Aorta (tissue), 5 donors: ENCODE results near the gene TOR1A. TPM values are rescaled to one million over a fixed set of nuclear protein-coding genes. Genes with fewer than 3 reads are reported as not detected.

Experiments used
- ATAC-seq: fragments of 200-7000 bp; cut with Tn5 transposase; one replicate; pipeline ENCODE4 v1.9.1; 2022; ENCODE audit warnings: moderate library complexity; ENCODE audit not compliant: low FRiP score
- DNase-seq, 2 donors: peaks; one replicate each; pipeline ENCODE4 v3.0.0-alpha.2; 2020
- H3K27ac ChIP-seq, 2 donors: one replicate each; pipeline ENCODE4 v1.5.1; 2013; ENCODE audit warnings: low read length in 2 of 2, mild to moderate bottlenecking in 2 of 2, moderate library complexity in 2 of 2, control low read depth in 1 of 2, inconsistent platforms in 1 of 2, low read depth in 1 of 2
- H3K27me3 ChIP-seq, 2 donors: one replicate each; pipeline ENCODE4 v1.6.1; 2013; ENCODE audit warnings: control low read depth in 1 of 2, low read length in 1 of 2, mild to moderate bottlenecking in 1 of 2, moderate library complexity in 1 of 2; ENCODE audit not compliant: insufficient read depth in 2 of 2, control insufficient read depth in 1 of 2
- H3K36me3 ChIP-seq, 2 donors: one replicate each; pipeline ENCODE4 v1.6.1; 2013; ENCODE audit warnings: control low read depth in 1 of 2, low read length in 1 of 2, mild to moderate bottlenecking in 1 of 2; ENCODE audit not compliant: insufficient read depth in 2 of 2, control insufficient read depth in 1 of 2
- H3K4me1 ChIP-seq, 2 donors: one replicate each; pipeline ENCODE4 v1.6.1; 2013; ENCODE audit warnings: low read length in 2 of 2, control low read depth in 1 of 2, mild to moderate bottlenecking in 1 of 2, moderate library complexity in 1 of 2; ENCODE audit not compliant: insufficient read depth in 2 of 2, control insufficient read depth in 1 of 2
- H3K4me3 ChIP-seq, 2 donors: one replicate each; pipeline ENCODE4 v1.5.1; 2013; ENCODE audit warnings: low read length in 2 of 2, control low read depth in 1 of 2, mild to moderate bottlenecking in 1 of 2
- H3K9me3 ChIP-seq: one replicate; pipeline ENCODE4 v1.6.1; 2013; ENCODE audit warnings: mild to moderate bottlenecking, low read length; ENCODE audit not compliant: control insufficient read depth
- WGBS, 2 donors: extraction: QIAGEN DNeasy Blood & Tissue Kit; methylation state at CpG; one replicate each; pipeline ENCODE4 v1.1.7; 2013; 5-methylcytosine and 5-hydroxymethylcytosine counted together
- intact Hi-C, 2 donors: fragments of 100-400 bp; cut with DNase I; formaldehyde crosslinking; loops; one replicate each; pipeline versions ENCODE4 v1.14.2 to v1.15.0; 2022
- polyA plus RNA-seq, 2 donors: library from polyadenylated mRNA; stranded (reverse); fragments of 200-250 nt; gene quantifications; one replicate each; pipeline ENCODE4 v1.2.3, GENCODE V29; 2013
- total RNA-seq, 2 donors: library from RNA; stranded (reverse); fragmentation: NEBNext Ultra II Directional; extraction: Animal tissue kit (Norgen Biotek cat#: 25700); gene quantifications; one replicate each; pipeline ENCODE4 v1.2.1, GENCODE V29; 2021
- donor health status: healthy with polysubstance abuse.
- donor health status: Bipolar disorder and iron deficiency.
- donor health status: DM: no; HTN: no; CAD: no.
- donor health status: DM: no; HTN: no; CAD: no.
- donor health status: DM: yes; HTN: yes; CAD: no.

The TOR1A gene
- total and polyA plus RNA-seq, 4 donors, result 25.2 to 29.0 (median 26.4) TPM

- no peak overlapping the region for H3K27ac ChIP-seq
- ATAC-seq, result no peak
- 74 to 76% methylated on average over 17 of the region's 17 CpGs for WGBS, 2 donors
Measured at GRCh38 chr9:129866394-129867135, 42.6 kb upstream of the TOR1A start.

GRCh38 chr9:129865668-129866320 is 41.9 kb upstream of the TOR1A start:
- Histone ChIP-seq H3K9me3 (no peaks in the 10 kb centered on the region), H3K27me3 (no peaks in the 10 kb centered on the region), H3K4me1 (no peaks in the 10 kb centered on the region), H3K27ac (no peak overlapping the region), H3K4me3 (no peak overlapping the region), H3K36me3 (peaks cover 0 to 8% of the 10 kb centered on the region in 2 donors)
- no peak for DNase-seq
- intact Hi-C loops, result no loop called here
- WGBS, 2 donors, result 73 to 75% methylated on average over 14 of the region's 14 CpGs
- no peak for ATAC-seq

More at GRCh38 chr9:129866394-129867135, 42.6 kb upstream of the TOR1A start:
- no peak for DNase-seq
- no peaks in the 10 kb centered on the region for H3K9me3 ChIP-seq
- H3K4me1 ChIP-seq, result no peaks in the 10 kb centered on the region
- no peaks in the 10 kb centered on the region for H3K27me3 ChIP-seq
- peaks cover 0 to 8% of the 10 kb centered on the region in 2 donors for H3K36me3 ChIP-seq
- intact Hi-C loops, result no loop called here
- no peak overlapping the region for H3K4me3 ChIP-seq

- 56% methylated on average over 11 of the region's 11 CpGs for WGBS, 2 donors
- no peaks in the 10 kb centered on the region for H3K9me3 ChIP-seq
- peaks cover 0 to 8% of the 10 kb centered on the region in 2 donors for H3K36me3 ChIP-seq
- H3K4me1 ChIP-seq, result no peaks in the 10 kb centered on the region
- ATAC-seq, result no peak
- DNase-seq, result no peak
- H3K27ac ChIP-seq, result no peak overlapping the region
- no peaks in the 10 kb centered on the region for H3K27me3 ChIP-seq
- intact Hi-C loops, result no loop called here
- H3K4me3 ChIP-seq, result no peak overlapping the region
Measured at GRCh38 chr9:129864991-129865647, 41.2 kb upstream of the TOR1A start.

GRCh38 chr9:129863059-129863690 is 39.2 kb upstream of the TOR1A start:
- DNase-seq (no peak), ATAC-seq (no peak)
- no peaks in the 10 kb centered on the region for H3K9me3 ChIP-seq
- no peaks in the 10 kb centered on the region for H3K27me3 ChIP-seq
- WGBS, 2 donors, result 60 to 66% methylated on average over 14 of the region's 14 CpGs
- no peak overlapping the region for H3K27ac ChIP-seq
- H3K4me3 ChIP-seq, result no peak overlapping the region
- no peaks in the 10 kb centered on the region for H3K4me1 ChIP-seq
- H3K36me3 ChIP-seq, result peaks cover 0 to 8% of the 10 kb centered on the region in 2 donors
- intact Hi-C loops, result no loop called here

DNA sequence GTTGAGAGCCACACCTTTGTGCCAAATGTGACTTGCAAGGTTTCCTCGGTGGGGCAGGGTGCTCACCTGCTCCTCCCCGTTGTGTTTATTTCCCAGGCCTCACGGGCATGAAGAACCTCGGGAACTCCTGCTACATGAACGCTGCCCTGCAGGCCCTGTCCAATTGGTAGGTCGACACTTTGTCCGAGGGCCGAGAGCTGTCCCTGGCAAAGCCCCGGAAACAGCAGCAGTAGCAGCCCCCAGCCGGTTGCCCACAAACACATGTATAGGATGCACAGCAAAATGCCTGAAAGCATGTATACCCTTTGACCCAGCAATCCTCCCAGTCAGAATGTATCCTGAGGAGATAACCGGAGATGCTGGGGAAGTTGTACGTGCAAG is 37.5 kb upstream of the TOR1A start:
- Histone ChIP-seq H3K36me3 (peaks cover 0 to 8% of the 10 kb centered on the region in 2 donors), H3K27me3 (no peaks in the 10 kb centered on the region), H3K9me3 (no peaks in the 10 kb centered on the region), H3K27ac (no peak overlapping the region), H3K4me3 (no peak overlapping the region), H3K4me1 (peaks cover 0 to 5% of the 10 kb centered on the region in 2 donors)
- ATAC-seq (no peak), DNase-seq (no peak)
- intact Hi-C loops, result no loop called here
- 83 to 84% methylated on average over 12 of the region's 12 CpGs for WGBS, 2 donors

DNA sequence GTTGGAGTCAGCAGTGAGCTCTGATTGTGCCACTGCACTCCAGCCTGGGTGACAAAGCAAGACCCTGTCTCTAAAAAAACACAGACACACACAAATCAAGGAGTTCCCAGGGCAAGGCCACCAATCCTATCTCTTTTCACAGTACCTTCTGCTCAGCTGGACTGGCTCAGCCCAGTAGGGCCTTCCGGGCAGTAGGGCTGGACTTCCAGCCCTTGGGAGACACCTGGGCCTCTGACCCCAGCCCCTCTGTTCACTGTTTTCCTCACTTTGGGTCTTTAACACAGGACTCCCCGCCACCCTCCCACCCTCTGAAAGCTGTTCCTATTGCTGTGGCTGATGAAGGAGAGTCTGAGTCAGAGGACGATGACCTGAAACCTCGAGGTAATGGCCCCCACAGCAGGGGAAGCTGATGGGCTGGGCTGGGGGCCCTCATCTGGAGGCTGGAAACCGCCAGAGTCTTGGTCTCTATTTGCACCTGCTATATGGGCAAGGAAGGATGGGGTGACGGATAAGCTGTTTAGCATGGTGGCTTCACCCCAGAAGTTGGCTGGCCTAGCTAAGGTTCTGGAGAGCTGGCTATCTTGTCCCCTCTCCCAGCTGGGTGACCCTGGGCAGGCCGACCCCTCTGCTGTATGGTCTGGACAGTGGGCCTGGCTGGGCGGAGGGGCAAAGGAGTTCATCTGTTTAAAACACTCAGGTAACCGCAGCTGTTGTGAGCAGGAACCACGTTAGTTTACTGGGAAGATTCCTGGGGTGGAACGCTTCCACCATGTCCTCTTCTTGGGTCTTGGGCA is 36.9 kb upstream of the TOR1A start:
- Histone ChIP-seq H3K36me3 (peaks cover 0 to 5% of the 10 kb centered on the region in 2 donors), H3K4me3 (no peak overlapping the region), H3K27ac (no peak overlapping the region), H3K9me3 (no peaks in the 10 kb centered on the region), H3K4me1 (peaks cover 0 to 9% of the 10 kb centered on the region in 2 donors), H3K27me3 (no peaks in the 10 kb centered on the region)
- DNase-seq (no peak), ATAC-seq (no peak)
- WGBS, 2 donors, result 73 to 75% methylated on average over 11 of the region's 11 CpGs
- intact Hi-C loops, result no loop called here

GRCh38 chr9:129858167-129858962 is 34.4 kb upstream of the TOR1A start:
- Histone ChIP-seq H3K9me3 (no peaks in the 10 kb centered on the region), H3K27me3 (no peaks in the 10 kb centered on the region), H3K4me3 (no peak overlapping the region), H3K27ac (peak overlapping the region in 1 of 2 donors; percentile 12), H3K4me1 (peaks cover 0 to 9% of the 10 kb centered on the region in 2 donors), H3K36me3 (peaks cover 0 to 5% of the 10 kb centered on the region in 2 donors)
- WGBS, 2 donors, result 85 to 86% methylated on average over 11 of the region's 11 CpGs
- DNase-seq (no peak), ATAC-seq (no peak)
- intact Hi-C loops, result no loop called here
